Mucosa of rectum (tissue), 2 donors: Measurements from ENCODE around the gene XPO4.
"Not testable (repeated sequence)": the region's sequence is repeated elsewhere in the genome, so short reads cannot be mapped to it uniquely, and the experiment has no call there.

Experiments used
- H3K27ac ChIP-seq, 2 donors: one replicate each; pipeline ENCODE4 v1.7.0; 2013; ENCODE audit warnings: inconsistent platforms in 2 of 2, low read depth in 2 of 2, low read length in 2 of 2
- H3K27me3 ChIP-seq, 2 donors: one replicate each; pipeline ENCODE4 v1.7.0; 2013; ENCODE audit warnings: low read length in 2 of 2; ENCODE audit not compliant: control insufficient read depth in 2 of 2, insufficient read depth in 2 of 2
- H3K36me3 ChIP-seq, 2 donors: one replicate each; pipeline ENCODE4 v1.7.0; 2013; ENCODE audit warnings: low read length in 2 of 2; ENCODE audit not compliant: control insufficient read depth in 2 of 2, insufficient read depth in 2 of 2
- H3K4me1 ChIP-seq, 2 donors: one replicate each; pipeline ENCODE4 v1.7.0; 2013; ENCODE audit warnings: low read length in 2 of 2, mild to moderate bottlenecking in 1 of 2; ENCODE audit not compliant: control insufficient read depth in 2 of 2, insufficient read depth in 2 of 2
- H3K4me3 ChIP-seq, 2 donors: one replicate each; pipeline ENCODE4 v1.7.0; 2013; ENCODE audit warnings: low read length in 2 of 2
- H3K9ac ChIP-seq, 2 donors: one replicate each; pipeline ENCODE4 v1.7.0; 2013; ENCODE audit warnings: low read length in 2 of 2, low read depth in 1 of 2, mild to moderate bottlenecking in 1 of 2
- H3K9me3 ChIP-seq, 2 donors: one replicate each; pipeline ENCODE4 v1.7.0; 2013; ENCODE audit warnings: low read length in 2 of 2; ENCODE audit not compliant: control insufficient read depth in 2 of 2
- donor health status: healthy.
- donor health status: Normal muscosa, but diverticular disease.

The XPO4 gene

GRCh38 chr13:20891768-20892167 is 10.8 kb downstream of the XPO4 start:
- H3K9me3 ChIP-seq, result no peaks in the 10 kb centered on the region
- no peak overlapping the region for H3K4me3 ChIP-seq
- no peaks in the 10 kb centered on the region for H3K4me1 ChIP-seq
- H3K27ac ChIP-seq, result no peak overlapping the region
- no peaks in the 10 kb centered on the region for H3K27me3 ChIP-seq
- no peak overlapping the region for H3K9ac ChIP-seq
- no peaks in the 10 kb centered on the region for H3K36me3 ChIP-seq

GRCh38 chr13:20891034-20891433 is 11.5 kb downstream of the XPO4 start:
- no peaks in the 10 kb centered on the region for H3K9me3 ChIP-seq
- no peak overlapping the region for H3K4me3 ChIP-seq
- no peak overlapping the region for H3K9ac ChIP-seq
- H3K27ac ChIP-seq, result no peak overlapping the region
- H3K36me3 ChIP-seq, result no peaks in the 10 kb centered on the region
- no peaks in the 10 kb centered on the region for H3K27me3 ChIP-seq
- no peaks in the 10 kb centered on the region for H3K4me1 ChIP-seq

GRCh38 chr13:20890540-20890939 is 12.0 kb downstream of the XPO4 start:
- not testable (repeated sequence) for H3K4me3 ChIP-seq, H3K9ac ChIP-seq, H3K36me3 ChIP-seq, H3K27ac ChIP-seq, H3K27me3 ChIP-seq, H3K4me1 ChIP-seq, H3K9me3 ChIP-seq

GRCh38 chr13:20882206-20882605 is 20.3 kb downstream of the XPO4 start:
- Histone ChIP-seq H3K36me3 (no peaks in the 10 kb centered on the region), H3K27ac (no peak overlapping the region), H3K4me1 (peaks cover 0 to 2% of the 10 kb centered on the region in 2 donors), H3K9ac (no peak overlapping the region), H3K9me3 (no peaks in the 10 kb centered on the region), H3K27me3 (no peaks in the 10 kb centered on the region), H3K4me3 (no peak overlapping the region)

GRCh38 chr13:20877902-20878301 is 24.6 kb downstream of the XPO4 start:
- Histone ChIP-seq H3K9me3 (no peaks in the 10 kb centered on the region), H3K27me3 (no peaks in the 10 kb centered on the region), H3K36me3 (no peaks in the 10 kb centered on the region), H3K4me3 (no peak overlapping the region), H3K27ac (no peak overlapping the region), H3K4me1 (peaks cover 0 to 2% of the 10 kb centered on the region in 2 donors), H3K9ac (no peak overlapping the region)

GRCh38 chr13:20876802-20877201 is 25.7 kb downstream of the XPO4 start:
- not testable (repeated sequence) for H3K4me1 ChIP-seq, H3K36me3 ChIP-seq, H3K27me3 ChIP-seq, H3K4me3 ChIP-seq, H3K27ac ChIP-seq, H3K9ac ChIP-seq, H3K9me3 ChIP-seq

GRCh38 chr13:20874439-20874838 is 28.1 kb downstream of the XPO4 start:
- H3K4me1 ChIP-seq, result not testable (repeated sequence)

GRCh38 chr13:20873348-20873747 is 29.2 kb downstream of the XPO4 start:
- Histone ChIP-seq H3K9ac (no peak overlapping the region), H3K4me1 (no peaks in the 10 kb centered on the region), H3K27me3 (no peaks in the 10 kb centered on the region), H3K4me3 (no peak overlapping the region), H3K36me3 (no peaks in the 10 kb centered on the region), H3K9me3 (no peaks in the 10 kb centered on the region), H3K27ac (no peak overlapping the region)

More at GRCh38 chr13:20874439-20874838, 28.1 kb downstream of the XPO4 start:
- not testable (repeated sequence) for H3K9me3 ChIP-seq, H3K4me3 ChIP-seq, H3K27ac ChIP-seq, H3K36me3 ChIP-seq, H3K27me3 ChIP-seq, H3K9ac ChIP-seq

GRCh38 chr13:20870829-20871228 is 31.7 kb downstream of the XPO4 start:
- Histone ChIP-seq H3K9me3 (no peaks in the 10 kb centered on the region), H3K27ac (no peak overlapping the region), H3K36me3 (no peaks in the 10 kb centered on the region), H3K4me3 (no peak overlapping the region), H3K27me3 (no peaks in the 10 kb centered on the region), H3K4me1 (no peaks in the 10 kb centered on the region), H3K9ac (no peak overlapping the region)

- no peaks in the 10 kb centered on the region for H3K9me3 ChIP-seq
These were observed 33.0 kb downstream of the XPO4 start for GRCh38 chr13:20869540-20869939.

GRCh38 chr13:20867408-20867807 is 35.1 kb downstream of the XPO4 start:
- H3K4me3 ChIP-seq, result no peak overlapping the region
- H3K27me3 ChIP-seq, result no peaks in the 10 kb centered on the region
- no peak overlapping the region for H3K27ac ChIP-seq
- H3K36me3 ChIP-seq, result peaks cover 0 to 3% of the 10 kb centered on the region in 2 donors
- no peaks in the 10 kb centered on the region for H3K4me1 ChIP-seq
- no peak overlapping the region for H3K9ac ChIP-seq
- no peaks in the 10 kb centered on the region for H3K9me3 ChIP-seq

More at GRCh38 chr13:20869540-20869939, 33.0 kb downstream of the XPO4 start:
- H3K4me3 ChIP-seq, result no peak overlapping the region
- H3K4me1 ChIP-seq, result no peaks in the 10 kb centered on the region
- no peaks in the 10 kb centered on the region for H3K36me3 ChIP-seq
- H3K27ac ChIP-seq, result no peak overlapping the region
- no peaks in the 10 kb centered on the region for H3K27me3 ChIP-seq
- H3K9ac ChIP-seq, result no peak overlapping the region
